GM21825 (cell line): Measurements from ENCODE around the gene MAP3K4.

ENCODE experiments used
- ATAC-seq: cut with Tn5 transposase; IDR thresholded peaks from one replicate; pipeline ENCODE4 v1.9.1; 2021; ENCODE audit warnings: mild to moderate bottlenecking, moderate library complexity; ENCODE audit not compliant: unreplicated experiment

Gene MAP3K4, protein sequence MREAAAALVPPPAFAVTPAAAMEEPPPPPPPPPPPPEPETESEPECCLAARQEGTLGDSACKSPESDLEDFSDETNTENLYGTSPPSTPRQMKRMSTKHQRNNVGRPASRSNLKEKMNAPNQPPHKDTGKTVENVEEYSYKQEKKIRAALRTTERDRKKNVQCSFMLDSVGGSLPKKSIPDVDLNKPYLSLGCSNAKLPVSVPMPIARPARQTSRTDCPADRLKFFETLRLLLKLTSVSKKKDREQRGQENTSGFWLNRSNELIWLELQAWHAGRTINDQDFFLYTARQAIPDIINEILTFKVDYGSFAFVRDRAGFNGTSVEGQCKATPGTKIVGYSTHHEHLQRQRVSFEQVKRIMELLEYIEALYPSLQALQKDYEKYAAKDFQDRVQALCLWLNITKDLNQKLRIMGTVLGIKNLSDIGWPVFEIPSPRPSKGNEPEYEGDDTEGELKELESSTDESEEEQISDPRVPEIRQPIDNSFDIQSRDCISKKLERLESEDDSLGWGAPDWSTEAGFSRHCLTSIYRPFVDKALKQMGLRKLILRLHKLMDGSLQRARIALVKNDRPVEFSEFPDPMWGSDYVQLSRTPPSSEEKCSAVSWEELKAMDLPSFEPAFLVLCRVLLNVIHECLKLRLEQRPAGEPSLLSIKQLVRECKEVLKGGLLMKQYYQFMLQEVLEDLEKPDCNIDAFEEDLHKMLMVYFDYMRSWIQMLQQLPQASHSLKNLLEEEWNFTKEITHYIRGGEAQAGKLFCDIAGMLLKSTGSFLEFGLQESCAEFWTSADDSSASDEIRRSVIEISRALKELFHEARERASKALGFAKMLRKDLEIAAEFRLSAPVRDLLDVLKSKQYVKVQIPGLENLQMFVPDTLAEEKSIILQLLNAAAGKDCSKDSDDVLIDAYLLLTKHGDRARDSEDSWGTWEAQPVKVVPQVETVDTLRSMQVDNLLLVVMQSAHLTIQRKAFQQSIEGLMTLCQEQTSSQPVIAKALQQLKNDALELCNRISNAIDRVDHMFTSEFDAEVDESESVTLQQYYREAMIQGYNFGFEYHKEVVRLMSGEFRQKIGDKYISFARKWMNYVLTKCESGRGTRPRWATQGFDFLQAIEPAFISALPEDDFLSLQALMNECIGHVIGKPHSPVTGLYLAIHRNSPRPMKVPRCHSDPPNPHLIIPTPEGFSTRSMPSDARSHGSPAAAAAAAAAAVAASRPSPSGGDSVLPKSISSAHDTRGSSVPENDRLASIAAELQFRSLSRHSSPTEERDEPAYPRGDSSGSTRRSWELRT (N-terminal part only)

GRCh38 chr6:160991406-160992060 lies at the start of gene MAP3K4:
Gene MAP3K4 (plus strand): TSS chr6:160991769. CDS start chr6:160991932, 163 bp downstream.
- peak; percentile 67 for ATAC-seq

DNA sequence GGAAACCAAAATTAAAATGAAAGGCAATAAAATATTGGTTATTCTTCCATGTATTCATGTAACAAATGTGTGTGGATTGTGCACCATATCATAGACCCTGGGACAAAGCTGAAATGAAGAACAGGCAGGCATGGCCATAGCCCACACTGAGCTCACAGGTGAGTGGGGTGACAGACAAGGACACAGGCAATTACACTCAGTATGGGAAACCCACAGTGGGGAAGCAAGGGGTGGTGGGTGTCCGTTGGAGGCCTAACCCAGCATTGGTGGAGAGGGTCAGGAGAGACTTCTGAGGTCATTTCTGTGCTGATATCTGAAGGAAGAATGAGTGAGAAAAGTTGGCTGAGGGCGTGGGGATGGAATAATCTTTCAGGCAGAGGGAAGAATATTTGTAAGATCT lies 47.6 kb upstream of the MAP3K4 start:
- no peak for ATAC-seq

GRCh38 chr6:160945516-160946177 lies 45.9 kb upstream of the MAP3K4 start:
- no peak for ATAC-seq

GRCh38 chr6:160949531-160949930 lies 42.0 kb upstream of the MAP3K4 start:
- ATAC-seq, result no peak

- ATAC-seq, result no peak
Measured at GRCh38 chr6:160950507-160950906, 41.1 kb upstream of the MAP3K4 start.

DNA sequence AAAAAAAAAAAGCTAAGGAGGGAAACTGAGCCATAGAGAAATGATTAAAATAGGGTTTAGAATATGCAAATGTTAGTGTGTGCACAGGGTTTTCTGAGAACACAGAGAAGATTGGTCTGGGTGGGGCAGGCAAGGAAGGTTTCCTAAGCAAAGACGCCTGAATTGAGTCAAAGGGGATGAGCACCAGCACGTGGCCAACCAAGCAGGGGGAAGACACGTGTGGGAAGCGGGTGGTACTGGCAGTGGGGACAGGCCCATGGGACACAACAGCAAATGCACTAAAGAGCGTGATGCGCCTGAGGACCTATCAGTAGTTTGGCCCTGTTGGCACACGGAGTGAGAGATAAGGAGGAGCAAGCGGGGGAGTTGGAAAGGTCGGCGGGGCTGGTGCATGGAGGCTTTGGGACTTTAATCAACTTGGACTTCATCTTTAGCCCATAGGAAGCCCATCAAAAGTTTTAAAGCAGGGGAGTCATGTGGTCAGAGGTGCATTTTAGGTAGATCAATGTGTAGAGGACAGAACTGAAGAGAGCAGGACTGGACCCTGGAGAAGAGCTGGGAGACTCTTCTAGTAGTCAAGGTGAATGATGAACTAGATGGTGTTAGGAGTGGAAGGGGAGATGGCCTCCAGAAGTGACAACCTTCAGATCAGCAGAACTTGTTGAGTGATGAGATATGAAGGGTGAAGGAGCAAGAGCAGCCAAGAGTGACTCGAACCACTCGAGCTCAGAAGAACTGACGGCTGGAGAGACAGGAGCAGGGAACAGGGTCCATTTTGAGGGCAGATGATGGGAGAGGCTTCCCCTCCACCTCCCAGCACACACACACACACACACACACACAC lies 40.2 kb upstream of the MAP3K4 start:
- no peak for ATAC-seq

GRCh38 chr6:160952633-160953281 lies 38.8 kb upstream of the MAP3K4 start:
- no peak for ATAC-seq

DNA sequence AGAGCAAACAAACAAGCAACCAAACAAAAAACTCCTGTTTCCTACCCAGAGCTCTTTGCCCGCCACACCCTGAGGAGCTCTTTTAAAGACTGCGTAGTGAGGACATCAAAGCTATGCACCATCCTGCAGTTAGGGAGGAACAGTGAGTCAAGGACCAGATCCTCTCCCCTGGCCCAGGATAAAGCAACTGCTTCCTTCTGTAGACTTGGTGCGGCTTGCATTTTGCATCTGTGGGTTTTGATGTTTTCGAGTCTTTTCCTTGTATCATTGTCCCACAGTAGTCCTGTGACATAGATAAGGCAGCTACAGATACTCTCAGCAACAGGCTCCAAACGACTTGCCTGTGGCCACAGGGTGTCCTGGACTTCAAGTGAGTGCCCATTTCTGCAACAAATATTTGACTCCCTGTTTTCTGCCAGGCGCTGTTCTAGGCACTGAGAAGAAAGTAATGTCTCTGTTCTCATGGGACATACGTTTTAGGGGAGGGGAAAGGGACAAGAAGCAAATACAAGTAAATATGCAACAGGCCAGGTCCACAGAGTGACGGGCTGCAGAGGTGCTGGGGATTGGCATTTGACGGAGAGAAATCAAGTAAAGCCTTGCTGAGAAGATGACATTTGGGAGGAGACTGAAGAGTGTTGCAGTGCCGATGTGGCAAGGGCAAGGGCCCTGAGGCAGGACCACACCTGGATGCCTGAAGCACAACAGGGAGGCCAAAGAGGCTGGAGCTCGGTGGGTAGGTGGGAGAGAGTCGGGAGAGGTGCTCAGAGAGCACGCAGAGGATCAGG lies 35.9 kb upstream of the MAP3K4 start:
- ATAC-seq, result no peak

GRCh38 chr6:160956300-160957035 lies 35.1 kb upstream of the MAP3K4 start:
- no peak for ATAC-seq

DNA sequence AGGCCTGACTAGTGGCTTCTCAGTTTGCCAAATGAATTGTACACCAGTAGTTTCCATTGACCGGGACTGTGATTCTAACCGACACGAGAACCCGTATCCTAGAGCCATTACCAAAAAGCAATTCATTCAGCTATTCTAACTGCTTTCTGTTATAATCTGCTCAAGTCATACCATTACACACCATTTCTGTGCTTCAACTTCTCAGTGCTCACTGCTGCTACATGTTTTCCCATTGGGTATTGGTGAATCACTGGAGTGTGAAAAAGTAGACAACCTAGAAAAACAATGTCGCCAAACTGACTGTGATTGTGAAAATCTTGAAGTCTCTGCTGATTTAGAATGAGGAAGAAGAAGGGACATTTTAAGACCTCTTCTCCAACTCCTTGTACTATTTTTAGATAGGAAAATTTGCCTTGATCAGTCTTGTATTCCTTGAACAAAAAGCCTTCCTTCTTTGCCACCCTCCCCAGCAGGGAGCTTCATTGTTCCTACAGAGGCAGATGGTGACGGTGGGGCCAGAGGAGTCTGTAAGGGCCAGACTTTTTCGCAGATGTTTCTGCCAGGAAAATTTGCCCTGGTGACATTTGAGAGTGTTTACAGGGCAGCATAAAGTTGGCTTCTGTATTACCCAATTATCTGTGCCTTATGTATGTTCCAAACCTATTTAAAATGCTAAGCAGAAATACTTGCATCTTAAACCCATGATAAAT lies 31.7 kb upstream of the MAP3K4 start:
- ATAC-seq, result no peak

DNA sequence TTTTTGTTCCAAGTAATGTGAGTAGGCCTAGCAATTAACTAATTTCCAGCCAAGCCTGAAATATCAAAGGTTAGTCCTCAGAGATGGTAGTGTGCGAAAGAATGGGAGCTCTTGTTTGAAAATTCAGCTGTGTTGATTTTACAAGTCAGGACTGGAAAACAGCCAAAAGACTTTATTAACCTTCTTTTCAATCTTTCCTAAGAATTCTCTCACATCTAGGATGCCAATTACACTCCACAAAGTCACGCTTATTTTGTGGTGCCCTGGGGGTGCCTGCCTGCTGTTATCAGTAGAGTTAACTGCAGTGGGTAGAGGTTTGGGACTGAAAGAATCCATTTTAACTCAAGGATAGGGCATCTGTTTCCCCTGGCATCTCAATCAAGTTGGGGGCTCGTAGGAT lies 30.7 kb upstream of the MAP3K4 start:
- no peak for ATAC-seq

DNA sequence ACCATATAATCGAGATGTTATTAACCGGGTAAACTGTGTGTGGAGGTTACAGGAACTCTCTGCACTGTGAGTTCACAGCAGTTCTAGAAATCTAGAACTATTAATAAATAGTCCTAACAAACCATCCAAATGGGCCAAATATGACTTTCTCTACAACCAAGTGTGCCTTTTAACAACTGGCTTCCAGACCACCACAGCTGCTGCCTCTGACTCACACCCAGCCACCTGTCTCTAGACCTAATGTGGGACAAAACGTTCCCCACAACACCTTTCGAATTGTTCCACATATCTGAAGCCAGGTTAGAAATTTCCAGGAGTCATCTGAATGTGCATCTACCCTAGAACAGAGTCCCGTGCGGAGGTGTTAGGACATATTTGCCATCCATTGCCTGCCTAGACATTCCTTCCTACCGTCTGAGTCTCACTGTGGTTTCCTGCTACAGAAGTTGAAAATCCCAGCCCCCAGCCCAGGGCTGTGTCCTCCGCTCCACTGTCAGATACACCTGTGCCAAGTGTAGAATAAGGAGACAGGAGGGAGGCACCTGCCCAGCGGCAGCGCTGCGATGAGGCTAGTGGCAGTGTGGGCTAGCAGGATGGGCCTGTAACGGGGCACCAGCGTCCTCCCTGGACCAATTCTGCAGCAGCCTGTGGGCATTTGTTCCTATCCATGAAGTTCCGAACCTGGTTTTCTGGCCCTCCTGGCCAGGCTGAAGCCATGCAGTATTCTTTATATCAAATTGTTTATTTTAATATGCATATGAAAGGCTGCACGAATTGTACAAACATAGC lies 28.5 kb upstream of the MAP3K4 start:
- no peak for ATAC-seq

GRCh38 chr6:160963651-160964050 lies 27.9 kb upstream of the MAP3K4 start:
- ATAC-seq, result no peak

GRCh38 chr6:160965893-160966292 lies 25.7 kb upstream of the MAP3K4 start:
- no peak for ATAC-seq

- ATAC-seq, result no peak
Measured at GRCh38 chr6:160966493-160967229, 24.9 kb upstream of the MAP3K4 start.
